ENCODE measurements around the gene RHEX.

- TF ChIP-seq EP300 (IDR thresholded peaks at IDR 0.05; ENCODE audit: borderline replicate concordance in 1 of 2, low read depth in 1 of 2, low read length in 1 of 2) (no peak), CTCF (IDR thresholded peaks at IDR 0.05) (no peak), POLR2AphosphoS5 (IDR thresholded peaks at IDR 0.05; ENCODE audit: low read depth, low read length) (no peak), YY1 (IDR thresholded peaks at IDR 0.05; ENCODE audit: low read depth) (no peak), GABPA (IDR thresholded peaks at IDR 0.05; ENCODE audit: low read depth) (no peak), TAF1 (IDR thresholded peaks at IDR 0.05; ENCODE audit: borderline replicate concordance, low read depth, low read length) (no peak), USF1 (IDR thresholded peaks at IDR 0.05; ENCODE audit: borderline replicate concordance, low read depth) (no peak), IRF3 (IDR thresholded peaks at IDR 0.05; ENCODE audit: low read depth, low read length) (no peak), EZH2phosphoT487 (IDR thresholded peaks at IDR 0.05; ENCODE audit: borderline replicate concordance, low read depth) (no peak), SMC3 (IDR thresholded peaks at IDR 0.05; ENCODE audit: low read depth, low read length) (no peak)
Observed at GRCh38 chr1:206111271-206111927, 58.4 kb downstream of the RHEX start.

Data from SK-N-SH (cell line).